ENCODE results near the gene FBLN7. TPM values are rescaled to one million over a fixed set of nuclear protein-coding genes. Genes with fewer than 3 reads are reported as not detected.

Gene FBLN7
- total RNA-seq, 3 donors from 2014 or later (not counting 1 experiment from before 2014, with no cell fraction given): 0.25 to 0.48 TPM; not detected in 1

DNA sequence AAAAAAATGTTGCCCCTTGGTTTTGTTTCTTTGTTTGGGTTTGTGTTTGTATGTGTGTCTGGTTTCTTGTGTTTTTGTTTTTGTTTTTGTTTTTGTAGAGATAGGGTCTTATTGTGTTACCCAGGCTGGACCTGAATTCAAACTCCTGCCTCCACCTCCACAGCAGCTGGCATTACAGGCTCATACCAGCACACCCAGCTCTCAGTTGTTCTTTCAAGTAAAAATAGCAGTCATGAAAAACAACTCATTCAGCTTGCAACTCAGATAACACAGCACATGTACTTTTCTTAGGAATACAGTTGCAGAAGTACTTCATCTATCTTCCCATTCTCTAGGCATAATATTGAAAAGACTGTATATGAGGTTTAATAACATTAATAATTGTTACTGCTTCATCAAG, 79.7 kb downstream of the FBLN7 start:
- Histone ChIP-seq H3K4me3 (ENCODE audit: low read length) (no peak overlapping the region), H3K36me3 (ENCODE audit: control insufficient read depth, insufficient read depth, low read length) (peaks cover 20% of the 10 kb centered on the region), H3K27ac (ENCODE audit: low read length) (no peak overlapping the region), H3K27me3 (ENCODE audit: control insufficient read depth, insufficient read depth, low read length) (no peaks in the 10 kb centered on the region), H3K9me3 (ENCODE audit: control insufficient read depth, insufficient read depth, low read length) (peaks cover 6% of the 10 kb centered on the region), H3K4me1 (ENCODE audit: control insufficient read depth, insufficient read depth, low read length) (no peaks in the 10 kb centered on the region)
- no peak for ATAC-seq
- intact Hi-C loops (cut with micrococcal nuclease): no loop called here
- peaks cover 0 to 2% of the 10 kb centered on the region in 2 donors for H3K9me3 Mint-ChIP-seq
- H3K4me3 Mint-ChIP-seq: no peak overlapping the region
- peaks cover 29% of the 10 kb centered on the region for H3K36me3 Mint-ChIP-seq
- H3K27ac Mint-ChIP-seq: no peak overlapping the region
- DNase-seq: no peak
- no peaks in the 10 kb centered on the region for H3K27me3 Mint-ChIP-seq (ENCODE audit: low read depth in 2 of 2)
- no peaks in the 10 kb centered on the region for H3K4me1 Mint-ChIP-seq
- TF ChIP-seq, protein P1, sequence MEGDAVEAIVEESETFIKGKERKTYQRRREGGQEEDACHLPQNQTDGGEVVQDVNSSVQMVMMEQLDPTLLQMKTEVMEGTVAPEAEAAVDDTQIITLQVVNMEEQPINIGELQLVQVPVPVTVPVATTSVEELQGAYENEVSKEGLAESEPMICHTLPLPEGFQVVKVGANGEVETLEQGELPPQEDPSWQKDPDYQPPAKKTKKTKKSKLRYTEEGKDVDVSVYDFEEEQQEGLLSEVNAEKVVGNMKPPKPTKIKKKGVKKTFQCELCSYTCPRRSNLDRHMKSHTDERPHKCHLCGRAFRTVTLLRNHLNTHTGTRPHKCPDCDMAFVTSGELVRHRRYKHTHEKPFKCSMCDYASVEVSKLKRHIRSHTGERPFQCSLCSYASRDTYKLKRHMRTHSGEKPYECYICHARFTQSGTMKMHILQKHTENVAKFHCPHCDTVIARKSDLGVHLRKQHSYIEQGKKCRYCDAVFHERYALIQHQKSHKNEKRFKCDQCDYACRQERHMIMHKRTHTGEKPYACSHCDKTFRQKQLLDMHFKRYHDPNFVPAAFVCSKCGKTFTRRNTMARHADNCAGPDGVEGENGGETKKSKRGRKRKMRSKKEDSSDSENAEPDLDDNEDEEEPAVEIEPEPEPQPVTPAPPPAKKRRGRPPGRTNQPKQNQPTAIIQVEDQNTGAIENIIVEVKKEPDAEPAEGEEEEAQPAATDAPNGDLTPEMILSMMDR (IDR thresholded peaks at IDR 0.05): no peak

DNA sequence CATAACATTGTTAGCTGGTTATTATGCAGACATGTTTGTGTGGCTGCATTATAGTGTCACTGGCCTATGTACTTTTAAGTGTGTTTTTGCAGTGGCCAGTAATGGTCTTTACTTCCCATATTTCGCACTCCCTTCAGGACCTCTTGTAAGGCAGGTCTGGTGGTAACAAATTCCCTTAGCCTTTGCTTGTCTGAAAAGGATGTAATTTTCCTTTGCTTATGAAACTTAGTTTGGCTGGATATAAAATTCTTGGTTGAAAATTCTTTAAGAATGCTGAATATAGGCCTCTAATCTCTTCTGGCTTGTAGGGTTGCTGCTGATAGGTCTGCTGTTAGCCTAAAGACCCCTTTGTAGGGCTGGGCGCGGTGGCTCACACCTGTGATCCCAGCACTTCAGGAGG, 82.0 kb downstream of the FBLN7 start:
- H3K27me3 Mint-ChIP-seq (ENCODE audit: low read depth in 2 of 2): no peaks in the 10 kb centered on the region
- ATAC-seq (no peak), DNase-seq (no peak)
- H3K36me3 Mint-ChIP-seq: peaks cover 36% of the 10 kb centered on the region
- H3K4me3 Mint-ChIP-seq: no peak overlapping the region
- Histone ChIP-seq H3K4me3 (ENCODE audit: low read length) (no peak overlapping the region), H3K27me3 (ENCODE audit: control insufficient read depth, insufficient read depth, low read length) (no peaks in the 10 kb centered on the region), H3K27ac (ENCODE audit: low read length) (no peak overlapping the region), H3K9me3 (ENCODE audit: control insufficient read depth, insufficient read depth, low read length) (peaks cover 6% of the 10 kb centered on the region), H3K4me1 (ENCODE audit: control insufficient read depth, insufficient read depth, low read length) (no peaks in the 10 kb centered on the region), H3K36me3 (ENCODE audit: control insufficient read depth, insufficient read depth, low read length) (peaks cover 23% of the 10 kb centered on the region)
- H3K27ac Mint-ChIP-seq: no peak overlapping the region
- TF ChIP-seq, protein P1 (IDR thresholded peaks at IDR 0.05): no peak
- intact Hi-C loops (cut with micrococcal nuclease): no loop called here
- WGBS (ENCODE audit: insufficient coverage): 93% methylated on average over 3 of the region's 3 CpGs
- no peaks in the 10 kb centered on the region for H3K4me1 Mint-ChIP-seq
- peaks cover 0 to 2% of the 10 kb centered on the region in 2 donors for H3K9me3 Mint-ChIP-seq

DNA sequence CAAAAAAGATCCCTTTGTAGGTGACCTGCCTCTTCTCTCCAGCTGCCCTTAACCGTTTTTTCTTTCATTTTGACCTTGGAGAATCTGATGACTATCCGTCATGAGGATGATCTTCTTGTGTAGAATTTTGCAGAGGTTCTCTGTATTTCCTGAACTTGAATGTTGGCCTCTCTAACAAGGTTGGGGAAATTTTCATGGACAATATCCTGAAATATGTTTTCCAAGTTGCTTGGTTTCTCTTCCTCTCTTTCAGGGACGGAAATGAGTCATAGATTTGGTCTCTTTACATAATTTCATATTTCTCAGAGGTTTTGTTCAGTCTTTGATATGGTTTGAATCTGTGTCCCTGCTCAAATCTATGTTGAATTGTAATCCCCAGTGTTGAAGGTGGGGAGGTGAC, 82.6 kb downstream of the FBLN7 start:
- Histone ChIP-seq H3K9me3 (ENCODE audit: control insufficient read depth, insufficient read depth, low read length) (peaks cover 6% of the 10 kb centered on the region), H3K4me3 (ENCODE audit: low read length) (no peak overlapping the region), H3K36me3 (ENCODE audit: control insufficient read depth, insufficient read depth, low read length) (peaks cover 18% of the 10 kb centered on the region), H3K27ac (ENCODE audit: low read length) (no peak overlapping the region), H3K27me3 (ENCODE audit: control insufficient read depth, insufficient read depth, low read length) (no peaks in the 10 kb centered on the region), H3K4me1 (ENCODE audit: control insufficient read depth, insufficient read depth, low read length) (no peaks in the 10 kb centered on the region)
- TF ChIP-seq, protein P1 (IDR thresholded peaks at IDR 0.05): no peak
- DNase-seq (no peak), ATAC-seq (no peak)
- H3K27me3 Mint-ChIP-seq (ENCODE audit: low read depth in 2 of 2): no peaks in the 10 kb centered on the region
- peaks cover 36% of the 10 kb centered on the region for H3K36me3 Mint-ChIP-seq
- intact Hi-C loops (cut with micrococcal nuclease): no loop called here
- no peaks in the 10 kb centered on the region for H3K4me1 Mint-ChIP-seq
- WGBS (ENCODE audit: insufficient coverage): 100% methylated on average over 1 of the region's 3 CpGs
- no peak overlapping the region for H3K27ac Mint-ChIP-seq
- peaks cover 0 to 2% of the 10 kb centered on the region in 2 donors for H3K9me3 Mint-ChIP-seq
- H3K4me3 Mint-ChIP-seq: no peak overlapping the region

GRCh38 chr2:112229348-112229747, 91.2 kb downstream of the FBLN7 start:
- no peaks in the 10 kb centered on the region for H3K27me3 Mint-ChIP-seq (ENCODE audit: low read depth in 2 of 2)
- no peak overlapping the region for H3K4me3 Mint-ChIP-seq
- Histone ChIP-seq H3K9me3 (ENCODE audit: control insufficient read depth, insufficient read depth, low read length) (no peaks in the 10 kb centered on the region), H3K27ac (ENCODE audit: low read length) (no peak overlapping the region), H3K4me1 (ENCODE audit: control insufficient read depth, insufficient read depth, low read length) (no peaks in the 10 kb centered on the region), H3K36me3 (ENCODE audit: control insufficient read depth, insufficient read depth, low read length) (peaks cover 22% of the 10 kb centered on the region), H3K27me3 (ENCODE audit: control insufficient read depth, insufficient read depth, low read length) (no peaks in the 10 kb centered on the region), H3K4me3 (ENCODE audit: low read length) (no peak overlapping the region)
- ATAC-seq (no peak), DNase-seq (no peak)
- H3K9me3 Mint-ChIP-seq: no peaks in the 10 kb centered on the region
- intact Hi-C loops (cut with micrococcal nuclease): no loop called here
- H3K27ac Mint-ChIP-seq: no peak overlapping the region
- TF ChIP-seq, protein P1 (IDR thresholded peaks at IDR 0.05): no peak
- H3K4me1 Mint-ChIP-seq: no peaks in the 10 kb centered on the region
- H3K36me3 Mint-ChIP-seq: peaks cover 5% of the 10 kb centered on the region
